OCI-LY3 (cell line): ENCODE measurements around the gene FTSJ1.

Experiments
- EZH2phosphoT487 ChIP-seq: fragments of 200-600 bp; shearing (Covaris generic); IDR thresholded peaks from 2 replicates; pipeline ENCODE4 v1.6.1; 2018; ENCODE audit warnings: antibody characterized with exemption, mixed run types, low read depth
- TF ChIP-seq, protein P1 (sequence below): fragments of 200-600, 300-600 bp; sonication (generic); IDR thresholded peaks from 2 replicates; pipeline ENCODE4 v1.5.1; 2014; ENCODE audit warnings: antibody characterized with exemption, low read length, low read depth

DNA sequence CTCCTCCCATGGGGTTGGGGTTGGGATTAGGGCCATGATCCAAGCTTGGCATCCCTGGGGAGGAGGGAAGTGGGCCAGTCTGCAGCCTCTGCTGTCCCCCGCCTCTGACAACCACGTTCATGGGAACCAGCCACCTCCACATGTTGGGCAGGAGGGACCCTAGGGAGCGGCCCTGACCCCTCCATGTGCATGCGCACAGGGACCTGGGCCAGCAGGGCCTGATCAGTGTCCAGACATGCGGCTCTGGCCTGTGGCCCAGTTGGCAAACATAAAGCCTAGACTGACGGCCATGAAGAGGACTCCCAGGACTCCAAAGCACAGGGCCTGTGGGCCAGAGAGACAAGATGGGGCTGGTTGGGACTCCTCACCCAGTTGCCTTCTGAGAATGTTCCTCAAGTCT lies 17.3 kb upstream of the FTSJ1 start:
- TF ChIP-seq, protein P1, sequence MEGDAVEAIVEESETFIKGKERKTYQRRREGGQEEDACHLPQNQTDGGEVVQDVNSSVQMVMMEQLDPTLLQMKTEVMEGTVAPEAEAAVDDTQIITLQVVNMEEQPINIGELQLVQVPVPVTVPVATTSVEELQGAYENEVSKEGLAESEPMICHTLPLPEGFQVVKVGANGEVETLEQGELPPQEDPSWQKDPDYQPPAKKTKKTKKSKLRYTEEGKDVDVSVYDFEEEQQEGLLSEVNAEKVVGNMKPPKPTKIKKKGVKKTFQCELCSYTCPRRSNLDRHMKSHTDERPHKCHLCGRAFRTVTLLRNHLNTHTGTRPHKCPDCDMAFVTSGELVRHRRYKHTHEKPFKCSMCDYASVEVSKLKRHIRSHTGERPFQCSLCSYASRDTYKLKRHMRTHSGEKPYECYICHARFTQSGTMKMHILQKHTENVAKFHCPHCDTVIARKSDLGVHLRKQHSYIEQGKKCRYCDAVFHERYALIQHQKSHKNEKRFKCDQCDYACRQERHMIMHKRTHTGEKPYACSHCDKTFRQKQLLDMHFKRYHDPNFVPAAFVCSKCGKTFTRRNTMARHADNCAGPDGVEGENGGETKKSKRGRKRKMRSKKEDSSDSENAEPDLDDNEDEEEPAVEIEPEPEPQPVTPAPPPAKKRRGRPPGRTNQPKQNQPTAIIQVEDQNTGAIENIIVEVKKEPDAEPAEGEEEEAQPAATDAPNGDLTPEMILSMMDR: no peak
- no peak for TF ChIP-seq EZH2phosphoT487
